HL-60 (cell line): ENCODE measurements around the gene EIPR1.

Experiments
- CTCF ChIP-seq: IDR thresholded peaks from one replicate; pipeline ENCODE4 v1.5.1; 2011; ENCODE audit warnings: low read length, control low read depth, inconsistent platforms; ENCODE audit not compliant: insufficient read depth
- GABPA ChIP-seq: IDR thresholded peaks from 2 replicates; pipeline ENCODE4 v1.6.1; 2012; ENCODE audit warnings: low read depth
- POLR2AphosphoS5 ChIP-seq: IDR thresholded peaks from 2 replicates; pipeline ENCODE4 v1.6.1; 2012; ENCODE audit warnings: low read depth
- REST ChIP-seq: IDR thresholded peaks from 2 replicates; pipeline ENCODE4 v1.6.1; 2012; ENCODE audit warnings: low read depth; ENCODE audit not compliant: insufficient replicate concordance
- SPI1 ChIP-seq: IDR thresholded peaks from 2 replicates; pipeline ENCODE4 v1.6.1; 2012; ENCODE audit warnings: low read depth, mild to moderate bottlenecking, borderline replicate concordance

- TF ChIP-seq CTCF (no peak), REST (no peak), GABPA (no peak), POLR2AphosphoS5 (no peak), SPI1 (no peak)
These were observed 133.1 kb downstream of the EIPR1 start for GRCh38 chr2:3244486-3244885.
